Stimulated activated CD4-positive, alpha-beta T cell treated with anti-CD3 and anti-CD28 coated beads, Interleukin-12 subunit alpha, Interleukin-12 subunit beta, amount 100 ng/mL, for 48 hours (primary cell): Measurements from ENCODE around the gene TLE4.

ENCODE experiments used
- DNase-seq, 3 donors: peaks; one replicate each; pipeline ENCODE4 v3.0.0-alpha.2; 2020; ENCODE audit warnings: low read depth in 2 of 3, low spot score in 1 of 3

The TLE4 gene

DNA sequence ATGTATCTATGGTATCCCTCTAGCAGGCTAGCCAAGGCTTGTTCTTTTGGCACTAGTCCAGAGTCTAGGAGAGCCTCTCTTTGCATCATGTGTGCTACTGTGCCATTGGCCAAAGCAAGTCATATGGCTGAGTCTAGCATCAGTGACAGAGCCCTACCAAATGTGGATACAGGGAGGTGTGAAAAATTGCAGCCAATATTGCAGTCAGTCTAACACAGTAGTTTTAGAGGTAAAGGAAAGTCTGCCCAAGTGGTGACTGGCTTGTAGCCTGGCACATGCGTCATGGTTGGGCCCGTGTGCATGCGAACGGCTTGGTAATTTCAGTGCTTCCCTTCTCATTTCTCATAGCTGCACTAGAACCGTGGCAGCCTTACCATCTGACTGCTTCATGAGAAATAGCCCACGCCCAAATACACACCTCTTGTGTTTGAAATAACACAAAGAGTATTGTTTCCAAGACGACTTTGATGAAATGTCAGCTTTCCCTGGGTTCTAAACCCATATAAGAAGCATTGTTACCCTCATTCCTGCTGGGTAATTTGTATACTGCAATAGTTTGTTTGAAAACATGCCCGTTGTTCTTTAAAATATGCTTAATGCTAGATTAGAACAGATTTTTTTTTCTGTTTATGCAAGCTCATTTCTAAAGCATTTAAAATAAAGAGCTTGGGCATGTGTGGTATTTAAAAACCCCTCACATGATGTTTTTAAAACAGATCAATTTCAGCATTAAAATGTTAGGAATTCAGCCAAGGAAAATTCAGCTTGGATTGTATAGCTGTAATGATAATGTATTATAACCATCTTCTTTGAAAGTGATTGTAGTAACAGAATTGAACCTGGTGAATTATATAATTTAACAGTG is 113.2 kb downstream of the TLE4 start:
- no peak for DNase-seq

DNA sequence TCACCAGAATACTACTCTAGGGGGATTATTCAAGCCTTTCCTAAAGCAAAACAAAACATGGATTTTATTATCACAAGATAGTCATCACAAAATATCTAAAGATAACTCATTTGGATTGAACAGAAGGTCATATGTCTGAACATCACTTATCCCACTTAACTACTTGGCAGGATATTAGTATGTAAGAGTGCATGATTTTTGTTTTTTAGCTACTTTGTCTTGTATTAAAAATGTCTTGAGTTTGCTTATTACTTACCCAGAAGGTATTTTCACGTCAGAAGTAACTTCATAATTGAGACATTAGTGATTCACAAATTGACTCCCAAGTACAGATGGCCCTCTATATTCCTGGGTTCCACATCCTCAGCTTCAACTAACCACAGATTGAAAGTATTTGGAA is 113.8 kb downstream of the TLE4 start:
- no peak for DNase-seq

DNA sequence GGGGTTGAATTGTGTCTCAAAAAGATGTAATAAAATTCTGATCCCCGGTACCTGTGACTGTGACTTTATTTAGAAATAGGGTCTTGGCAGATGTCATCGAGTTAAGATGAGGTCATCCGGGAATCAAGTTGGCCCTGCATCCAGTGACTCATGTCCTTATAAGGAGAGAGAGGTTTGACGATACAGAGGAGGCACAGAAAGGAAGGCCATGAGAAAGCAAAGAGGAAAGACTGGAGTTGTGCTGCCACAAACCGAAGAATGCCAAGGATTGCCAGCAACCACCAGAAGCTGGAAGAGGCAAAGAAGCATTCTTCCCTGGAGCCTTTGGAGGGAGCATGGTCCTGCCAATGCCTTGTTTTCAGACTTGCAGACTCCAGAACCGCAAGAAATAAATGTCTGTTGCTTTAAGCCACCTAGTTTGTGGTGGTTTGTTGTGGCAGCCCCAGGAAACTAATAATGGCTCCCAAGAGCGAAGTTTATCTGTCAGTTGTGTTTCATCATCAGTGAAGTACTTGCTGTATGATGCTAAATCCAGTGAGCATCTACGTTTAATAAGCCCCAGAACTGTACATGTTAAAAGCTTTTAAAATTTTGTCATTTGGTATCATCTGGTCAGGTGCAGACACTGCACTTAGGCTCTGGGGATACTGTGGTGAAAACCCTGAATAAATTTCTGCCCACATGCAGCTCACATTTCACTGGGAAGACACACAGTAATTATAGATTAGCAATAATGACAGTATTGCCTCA is 114.8 kb downstream of the TLE4 start:
- DNase-seq, result no peak

DNA sequence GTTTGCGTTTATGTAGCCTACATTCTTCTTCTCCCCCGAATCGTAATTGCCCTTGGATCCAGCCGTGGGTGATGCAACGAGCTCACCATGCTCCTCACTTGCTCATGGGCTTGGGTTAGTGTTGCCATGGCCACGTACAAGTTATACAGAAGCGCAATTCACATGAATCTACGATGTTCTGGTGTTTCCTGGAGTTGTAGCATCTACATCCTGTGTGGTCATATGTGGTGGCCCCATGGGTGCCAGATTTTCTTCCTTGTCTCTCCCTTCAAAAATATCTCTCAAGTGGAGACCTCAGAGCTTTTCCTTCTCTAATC is 115.3 kb downstream of the TLE4 start:
- no peak for DNase-seq

DNA sequence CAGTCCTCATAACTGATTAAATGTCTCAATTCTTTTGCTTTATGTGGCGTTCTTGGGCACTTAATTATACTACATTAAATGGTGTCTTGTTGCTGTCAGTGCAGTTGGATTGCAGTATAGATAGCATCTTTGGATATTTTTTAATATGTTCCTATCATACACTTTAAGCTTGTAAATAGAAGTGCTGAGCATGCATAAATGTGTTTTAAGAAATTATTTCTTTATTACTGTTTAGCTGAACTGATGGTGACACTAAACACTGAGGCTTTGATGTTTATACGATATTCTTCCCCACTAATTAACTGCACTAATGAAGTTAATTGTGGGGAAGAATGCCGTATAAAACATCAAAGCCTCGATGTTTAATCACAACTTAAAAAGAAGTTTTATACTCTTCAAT is 116.6 kb downstream of the TLE4 start:
- no peak for DNase-seq

DNA sequence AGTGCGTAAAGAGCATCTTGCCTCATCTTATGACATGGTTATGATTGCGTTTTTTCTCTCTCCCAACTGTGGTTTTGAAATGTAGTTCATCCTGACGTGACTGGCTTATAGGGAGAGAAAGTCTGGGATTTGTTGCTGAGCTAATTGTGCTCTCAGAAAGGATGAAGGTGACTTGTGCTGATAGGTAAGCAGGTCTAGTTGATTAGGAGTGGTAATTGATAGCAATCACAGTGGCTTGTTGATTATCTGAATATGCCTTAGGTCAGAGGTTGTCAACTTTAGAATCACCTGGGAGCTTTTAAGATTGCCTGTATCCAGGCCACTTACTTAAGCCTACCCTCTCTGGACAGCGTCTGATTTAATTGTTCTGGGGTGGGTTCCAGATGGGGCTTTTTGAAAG is 117.8 kb downstream of the TLE4 start:
- DNase-seq, result no peak

DNA sequence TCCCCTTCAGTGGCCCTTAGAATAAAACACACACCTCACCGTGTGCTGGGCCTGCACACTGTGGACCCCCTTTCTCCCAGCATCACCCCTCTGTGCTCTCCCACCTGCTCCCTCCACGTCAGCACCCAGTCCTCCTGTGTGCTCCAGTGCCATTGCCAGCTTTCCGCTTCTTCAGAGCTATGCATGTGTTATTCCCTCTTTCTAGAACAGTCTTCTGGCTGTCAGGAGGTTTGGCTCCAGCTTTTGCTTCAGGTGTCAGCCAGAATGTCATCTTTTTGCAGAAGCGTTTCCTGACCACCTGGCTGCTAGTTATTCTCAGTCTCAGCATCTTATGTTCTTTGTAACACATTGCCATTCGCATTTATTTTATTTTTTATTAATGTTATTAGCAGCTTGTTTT is 119.7 kb downstream of the TLE4 start:
- no peak for DNase-seq

DNA sequence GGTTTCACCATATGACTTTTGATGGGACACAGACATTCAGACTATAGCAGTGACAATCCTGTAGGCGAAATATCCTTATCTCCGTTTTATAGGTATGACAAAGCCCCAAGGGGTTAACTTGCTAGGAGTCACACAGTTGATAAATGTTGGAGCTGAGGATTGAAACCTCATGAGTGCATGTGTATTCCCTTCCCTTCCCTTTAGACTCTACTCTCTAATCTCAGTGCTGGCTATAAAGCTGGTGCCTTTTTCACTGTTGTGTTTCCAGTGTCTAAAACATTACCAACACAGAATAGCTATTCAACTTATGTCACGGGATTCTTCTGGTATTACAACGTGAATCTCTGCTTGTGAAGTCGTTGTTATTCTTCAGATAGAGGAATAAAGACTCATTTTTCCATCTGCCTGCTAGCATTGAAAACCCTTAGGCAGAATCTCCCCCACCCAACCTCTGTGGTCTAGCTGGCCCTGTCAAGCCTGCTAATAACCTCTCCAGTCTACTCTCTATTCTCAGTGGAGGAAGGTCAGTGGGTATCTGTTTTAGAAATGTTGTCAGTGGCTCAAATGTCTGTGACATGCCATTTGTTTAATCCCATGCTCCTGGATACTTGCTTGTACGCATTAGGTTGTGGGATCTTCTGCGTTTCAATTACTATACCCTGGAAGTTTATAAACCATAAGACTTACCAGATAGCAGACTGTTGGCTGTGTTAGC is 121.2 kb downstream of the TLE4 start:
- no peak for DNase-seq

DNA sequence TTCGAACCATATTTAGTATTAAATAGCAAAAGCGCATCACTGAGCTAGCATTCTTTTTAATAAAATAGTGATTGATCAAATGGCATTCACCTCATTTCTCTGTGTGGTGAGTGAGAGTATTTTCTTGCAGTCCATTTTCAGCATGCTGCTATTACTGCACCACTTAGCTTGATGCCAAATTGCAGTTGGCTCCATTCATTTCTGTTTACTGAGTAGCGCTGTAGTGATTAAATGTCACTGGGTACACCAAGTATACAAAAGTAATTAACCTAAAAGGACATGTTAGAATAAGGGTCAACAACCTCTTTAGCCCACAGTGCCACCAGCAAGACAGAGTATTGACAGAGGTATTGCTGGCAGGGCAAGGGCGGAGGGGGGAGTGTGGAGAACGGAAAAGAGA is 122.0 kb downstream of the TLE4 start:
- DNase-seq, result no peak

DNA sequence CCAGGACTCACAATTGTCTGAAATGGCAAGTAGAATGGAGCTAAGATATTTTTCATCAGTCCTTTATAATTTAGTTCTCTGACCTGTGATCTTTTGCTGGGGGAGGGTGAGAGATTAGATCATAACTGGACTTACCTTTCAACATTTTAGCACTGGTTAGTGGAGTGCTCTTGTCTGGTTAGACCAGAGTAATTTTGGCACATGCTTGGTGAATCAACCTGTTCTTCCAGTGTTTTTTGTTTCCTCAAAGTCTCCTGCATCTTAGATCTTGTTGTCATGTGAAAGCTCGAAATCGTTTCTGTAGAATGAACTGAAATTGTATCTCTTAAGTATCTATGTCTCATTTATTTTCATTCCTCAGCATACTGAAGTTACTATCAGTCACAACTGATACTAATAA is 122.4 kb downstream of the TLE4 start:
- DNase-seq, result no peak

DNA sequence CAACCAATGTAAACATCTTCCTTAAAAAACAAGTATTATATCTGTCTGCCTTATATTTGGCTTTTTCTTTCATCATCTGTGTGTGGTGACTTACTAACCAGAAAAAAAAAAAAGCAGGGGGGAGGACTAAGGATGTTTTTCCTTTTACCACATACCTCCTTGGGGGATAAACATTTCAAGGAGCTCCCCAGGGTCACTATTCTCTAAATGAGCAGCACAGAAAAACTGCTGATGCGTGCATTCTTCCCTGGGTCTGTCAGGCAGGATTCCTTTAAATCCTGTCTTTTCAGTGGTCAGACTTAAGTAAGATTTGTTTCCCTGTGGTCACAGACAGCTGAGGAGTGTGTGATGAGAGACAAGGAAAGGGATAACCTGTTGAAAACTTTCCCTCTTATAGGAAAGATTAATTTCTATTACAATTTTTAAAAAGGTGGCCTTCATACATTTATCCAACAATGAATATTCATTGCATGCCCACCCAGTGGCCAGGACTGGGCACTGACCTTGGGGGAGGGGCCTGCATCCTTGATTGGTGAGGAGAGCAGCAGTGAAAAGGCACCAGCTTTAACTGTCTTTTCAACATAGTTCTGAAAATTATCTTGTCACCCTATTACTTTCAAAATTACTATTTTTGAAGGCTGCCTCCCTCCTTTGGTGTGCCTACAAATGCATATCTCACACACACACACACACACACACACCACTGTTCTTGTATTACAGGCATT is 123.1 kb downstream of the TLE4 start:
- DNase-seq, result no peak

DNA sequence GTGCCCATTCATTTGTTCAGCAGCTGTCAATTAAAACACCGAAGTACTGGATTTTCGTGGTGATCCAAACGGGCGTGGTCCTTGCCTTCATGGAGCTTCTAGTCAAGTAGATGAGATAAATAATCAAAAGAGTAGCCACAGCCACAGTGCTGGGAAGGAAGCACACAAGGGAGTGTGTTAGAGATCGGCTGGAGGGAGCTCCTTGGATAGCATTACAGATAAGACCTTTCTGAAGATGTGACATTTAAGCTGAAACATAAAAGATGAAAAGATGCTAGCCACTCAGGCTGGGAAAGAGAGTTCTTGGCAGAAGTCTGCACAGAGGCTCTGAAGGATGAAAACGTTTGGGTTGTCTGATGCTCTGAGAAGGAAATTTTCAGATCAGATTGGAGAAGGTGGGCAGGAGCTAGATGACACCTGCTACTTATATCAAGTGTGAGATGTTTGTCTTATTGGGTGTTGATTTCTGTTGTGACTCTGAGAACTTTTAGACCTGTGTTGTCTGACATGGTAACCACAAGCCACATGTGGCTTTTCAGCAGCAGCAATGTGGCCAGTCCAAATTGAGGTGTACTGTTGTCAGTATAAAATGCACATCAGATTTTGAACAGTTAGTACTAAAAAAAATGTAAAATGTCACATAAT is 123.9 kb downstream of the TLE4 start:
- DNase-seq, result no peak

DNA sequence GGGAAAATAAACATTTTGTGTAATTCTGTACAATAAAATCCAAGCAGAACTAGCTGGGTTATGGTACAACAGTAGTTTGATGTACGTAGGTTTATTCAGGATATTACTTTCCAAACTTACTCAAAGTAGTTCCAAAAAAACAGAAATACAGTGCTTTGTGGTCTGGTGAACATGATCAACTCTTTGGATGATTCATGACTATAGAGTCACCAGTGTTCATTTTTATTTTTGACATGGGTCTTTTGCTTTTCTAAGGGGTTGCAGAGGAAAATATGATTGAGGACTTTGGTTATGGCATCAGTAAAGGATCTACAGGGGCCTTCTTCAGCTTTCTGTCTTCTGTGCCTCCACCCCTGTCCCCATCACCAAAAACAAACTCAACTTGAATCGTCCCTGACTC is 127.2 kb downstream of the TLE4 start:
- no peak for DNase-seq

DNA sequence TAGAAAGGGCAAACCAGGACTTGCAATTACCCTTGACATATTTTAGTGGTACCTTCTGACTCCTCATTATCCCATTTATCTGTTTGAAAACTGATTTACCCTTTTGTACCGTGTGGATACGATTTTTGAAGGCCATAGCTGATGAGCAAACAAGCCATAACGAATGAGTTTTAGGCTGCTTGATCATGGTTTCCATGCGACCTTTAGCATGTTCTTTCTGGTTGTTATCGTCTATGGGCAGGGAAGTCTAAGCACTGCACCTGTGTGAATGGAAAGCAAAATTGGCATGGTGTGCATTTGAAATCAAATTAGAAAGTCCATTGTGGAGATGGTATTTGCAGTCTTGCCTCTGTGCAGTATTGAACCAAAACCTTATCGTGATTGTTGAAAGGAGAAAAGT is 127.7 kb downstream of the TLE4 start:
- no peak for DNase-seq

DNA sequence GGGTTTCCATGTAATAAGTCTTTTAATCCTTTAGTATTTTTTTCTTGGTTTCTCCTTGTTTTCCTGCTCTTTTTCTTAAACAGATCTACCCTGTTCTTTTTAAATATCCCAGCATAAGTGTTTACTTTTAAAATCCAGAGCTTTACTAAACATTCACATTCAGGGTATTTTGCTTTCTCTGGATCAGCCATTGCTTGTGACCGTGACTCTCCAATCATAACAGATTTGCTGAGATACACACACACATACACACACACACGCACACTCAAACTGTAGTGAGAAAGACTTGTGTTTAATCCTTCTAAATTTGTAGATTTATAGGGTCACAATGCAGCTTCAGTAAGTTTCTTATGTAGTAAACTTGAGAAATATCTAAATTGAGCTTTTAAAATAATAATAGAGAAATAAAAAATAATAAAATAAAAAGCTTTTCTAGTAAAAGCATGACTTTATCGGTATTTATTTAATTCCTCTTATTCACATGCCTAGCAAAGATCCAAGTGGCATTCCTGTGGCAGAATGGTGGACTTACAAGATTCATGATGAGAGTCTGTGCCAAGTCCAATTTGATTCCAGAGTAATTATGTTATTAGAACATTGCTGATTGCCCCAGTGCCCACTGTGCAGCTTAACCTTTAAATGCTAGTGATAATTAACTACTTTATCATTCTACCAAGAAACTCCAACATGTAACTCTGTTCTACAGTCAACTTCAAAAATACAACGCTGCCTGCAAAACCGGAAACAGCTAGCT is 129.0 kb downstream of the TLE4 start:
- no peak for DNase-seq

DNA sequence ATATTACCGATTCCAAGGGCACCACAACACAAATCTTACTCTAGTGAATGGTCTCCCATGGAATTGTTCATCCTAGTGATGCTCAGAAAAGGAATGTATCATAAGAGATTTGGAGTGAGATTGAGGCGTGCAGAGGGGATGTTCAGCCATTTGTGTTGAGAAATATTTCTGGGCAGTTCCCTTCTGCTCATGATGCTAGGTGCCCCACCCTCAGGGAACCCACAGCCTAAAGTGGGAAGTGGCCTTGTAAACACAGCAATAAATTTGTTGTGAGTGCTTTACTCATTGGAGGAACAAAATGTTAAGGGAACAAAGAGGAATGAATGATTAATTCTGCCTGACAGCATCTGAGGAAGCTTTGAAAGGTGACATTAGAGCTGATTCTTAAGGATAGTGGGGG is 129.9 kb downstream of the TLE4 start:
- DNase-seq, result no peak

DNA sequence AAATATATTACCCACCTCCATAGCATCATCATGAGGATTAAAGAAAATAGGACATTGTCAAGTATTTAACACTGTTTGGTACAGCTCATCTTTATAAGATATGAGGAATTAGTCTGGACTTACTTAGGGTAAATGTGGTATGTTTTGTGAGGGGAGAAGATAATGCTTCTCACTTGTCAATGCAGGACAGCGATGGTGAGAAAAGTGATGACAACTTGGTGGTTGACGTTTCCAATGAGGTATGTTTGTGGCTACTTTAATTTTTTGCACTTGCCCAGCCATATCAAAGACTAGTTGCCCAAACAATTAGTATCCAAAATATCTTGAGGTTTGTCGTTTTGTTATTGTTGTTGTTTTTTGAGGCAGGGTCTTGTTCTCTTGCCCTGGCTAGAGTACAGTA is 133.9 kb downstream of the TLE4 start:
- no peak for DNase-seq

DNA sequence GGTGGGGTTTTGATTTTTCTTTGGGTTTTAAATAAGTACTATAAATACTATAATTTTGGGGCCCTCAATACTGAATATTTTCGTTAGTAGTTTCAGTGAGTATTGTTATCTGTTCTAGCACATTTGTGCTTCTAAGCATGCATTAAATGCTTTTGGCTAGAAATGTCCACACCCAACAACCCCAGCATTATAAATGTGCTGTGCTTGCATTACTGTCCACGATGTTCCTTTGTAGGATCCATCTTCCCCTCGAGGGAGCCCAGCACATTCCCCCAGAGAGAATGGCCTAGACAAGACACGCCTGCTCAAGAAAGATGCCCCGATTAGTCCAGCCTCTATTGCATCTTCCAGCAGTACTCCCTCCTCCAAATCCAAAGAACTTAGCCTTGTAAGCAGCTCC is 134.7 kb downstream of the TLE4 start:
- no peak for DNase-seq

DNA sequence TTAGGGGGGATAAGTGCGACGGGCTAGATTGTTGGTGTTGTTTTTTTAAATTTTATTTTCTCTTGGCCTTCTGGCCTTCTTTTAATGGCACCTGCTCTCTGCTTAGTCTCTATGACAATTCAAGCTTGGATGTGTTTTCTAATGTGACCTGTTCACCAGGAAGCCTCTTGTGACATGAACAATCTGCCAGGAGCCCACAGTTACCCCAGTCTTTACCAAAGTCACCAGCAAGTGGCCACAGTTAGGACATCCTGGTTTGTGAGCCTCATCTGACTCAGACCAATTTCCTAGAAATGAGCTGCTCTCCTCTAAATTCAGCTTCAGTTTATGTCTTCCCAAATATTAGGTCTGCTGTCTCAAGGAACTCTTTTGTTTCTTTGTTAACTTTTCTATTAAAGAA is 135.8 kb downstream of the TLE4 start:
- no peak for DNase-seq

DNA sequence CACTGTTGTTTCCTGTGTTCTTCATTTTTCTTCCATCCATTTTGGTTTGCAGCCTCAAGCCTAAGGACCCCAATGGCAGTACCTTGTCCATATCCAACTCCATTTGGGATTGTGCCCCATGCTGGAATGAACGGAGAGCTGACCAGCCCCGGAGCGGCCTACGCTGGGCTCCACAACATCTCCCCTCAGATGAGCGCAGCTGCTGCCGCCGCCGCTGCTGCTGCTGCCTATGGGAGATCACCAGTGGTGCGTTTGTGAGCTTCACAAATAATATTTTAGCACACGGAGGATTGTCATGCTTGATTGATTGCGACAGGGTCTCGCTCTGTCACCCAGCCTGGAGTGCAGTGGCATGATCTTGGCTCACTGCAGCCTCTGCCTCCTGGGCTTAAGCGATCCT is 136.8 kb downstream of the TLE4 start:
- no peak for DNase-seq
